ENCODE results near the gene SLC4A8. TPM values are rescaled to one million over a fixed set of nuclear protein-coding genes. Genes with fewer than 3 reads are reported as not detected.

Gene SLC4A8
- total RNA-seq, 2 experiments from 2014 or later = 1.0 to 6.7 TPM

DNA sequence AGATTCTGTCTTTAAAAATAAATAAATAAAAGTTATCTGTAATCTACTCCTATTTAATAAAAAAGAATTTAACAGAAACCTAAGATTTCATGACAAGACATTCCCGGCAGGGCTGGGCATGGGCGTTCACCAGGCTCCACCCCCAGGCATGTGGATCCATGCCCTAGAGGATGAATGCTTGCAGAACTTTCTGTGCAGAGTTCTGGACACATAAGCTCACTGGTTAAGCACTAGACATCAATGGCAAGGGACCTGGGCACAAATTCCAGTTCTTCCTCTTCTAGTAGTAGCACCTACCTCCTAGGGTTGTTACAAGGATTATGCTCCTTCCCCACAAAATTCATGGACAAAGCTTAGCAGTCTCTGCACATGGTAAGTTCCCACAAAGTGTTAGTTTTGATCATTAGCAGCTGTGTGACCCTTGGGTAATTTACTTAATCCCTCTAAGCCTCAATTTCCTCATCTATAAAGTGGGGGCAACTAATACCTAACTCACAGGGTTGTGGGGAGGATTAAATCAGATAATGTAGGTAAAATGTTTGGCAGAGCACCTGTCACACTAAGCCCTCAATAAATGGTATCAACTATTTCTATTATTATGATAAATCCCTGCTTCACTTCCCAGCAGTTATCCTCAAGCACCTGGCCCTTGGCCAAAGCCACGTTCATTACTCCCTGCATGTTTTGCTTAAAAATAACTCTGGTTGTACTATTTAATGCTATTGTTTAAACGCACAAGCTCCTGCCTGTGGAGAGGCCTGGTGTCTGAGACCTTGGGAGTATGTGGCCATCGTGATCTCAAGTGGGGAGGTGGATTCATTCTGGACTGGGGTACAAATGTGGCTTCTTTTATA, 43.2 kb upstream of the SLC4A8 start:
- POLR2A ChIA-PET = no interaction called here
- Histone ChIP-seq H2AFZ (ENCODE audit: low read length) (no peak overlapping the region), H3K36me3 (ENCODE audit: insufficient read depth, low read length) (no peaks in the 10 kb centered on the region), H3K4me2 (ENCODE audit: low read length) (no peak overlapping the region), H3K4me1 (ENCODE audit: insufficient read depth, low read length, poor library complexity, severe bottlenecking) (peaks cover 8% of the 10 kb centered on the region), H3K79me2 (ENCODE audit: insufficient read depth, low read depth, low read length) (no peaks in the 10 kb centered on the region), H3K27ac (ENCODE audit: low read depth, low read length, poor library complexity, severe bottlenecking) (no peak overlapping the region), H3K4me3 (ENCODE audit: low read depth, low read length, poor library complexity, severe bottlenecking) (no peak overlapping the region), H4K20me1 (ENCODE audit: insufficient read depth, low read length) (no peaks in the 10 kb centered on the region), H3K9me3 (ENCODE audit: low read length) (no peaks in the 10 kb centered on the region), H3K9me2 (ENCODE audit: insufficient read depth, low read length) (no peaks in the 10 kb centered on the region)
- no peak for DNase-seq (ENCODE audit: low spot score)
- intact Hi-C loops (cut with micrococcal nuclease; ENCODE audit: unreplicated experiment) = no loop called here
- TF ChIP-seq, protein P1, sequence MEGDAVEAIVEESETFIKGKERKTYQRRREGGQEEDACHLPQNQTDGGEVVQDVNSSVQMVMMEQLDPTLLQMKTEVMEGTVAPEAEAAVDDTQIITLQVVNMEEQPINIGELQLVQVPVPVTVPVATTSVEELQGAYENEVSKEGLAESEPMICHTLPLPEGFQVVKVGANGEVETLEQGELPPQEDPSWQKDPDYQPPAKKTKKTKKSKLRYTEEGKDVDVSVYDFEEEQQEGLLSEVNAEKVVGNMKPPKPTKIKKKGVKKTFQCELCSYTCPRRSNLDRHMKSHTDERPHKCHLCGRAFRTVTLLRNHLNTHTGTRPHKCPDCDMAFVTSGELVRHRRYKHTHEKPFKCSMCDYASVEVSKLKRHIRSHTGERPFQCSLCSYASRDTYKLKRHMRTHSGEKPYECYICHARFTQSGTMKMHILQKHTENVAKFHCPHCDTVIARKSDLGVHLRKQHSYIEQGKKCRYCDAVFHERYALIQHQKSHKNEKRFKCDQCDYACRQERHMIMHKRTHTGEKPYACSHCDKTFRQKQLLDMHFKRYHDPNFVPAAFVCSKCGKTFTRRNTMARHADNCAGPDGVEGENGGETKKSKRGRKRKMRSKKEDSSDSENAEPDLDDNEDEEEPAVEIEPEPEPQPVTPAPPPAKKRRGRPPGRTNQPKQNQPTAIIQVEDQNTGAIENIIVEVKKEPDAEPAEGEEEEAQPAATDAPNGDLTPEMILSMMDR (conservative IDR thresholded peaks at IDR 0.05; ENCODE audit: low read length) = no peak
- no peak for TF ChIP-seq EZH2phosphoT487 (IDR thresholded peaks at IDR 0.05; ENCODE audit: borderline replicate concordance, low read depth, low read length)
- BruUV-seq (replicated peaks) = no TSS peak
- CTCF ChIA-PET (ENCODE audit: unreplicated experiment) = no interaction called here

DNA sequence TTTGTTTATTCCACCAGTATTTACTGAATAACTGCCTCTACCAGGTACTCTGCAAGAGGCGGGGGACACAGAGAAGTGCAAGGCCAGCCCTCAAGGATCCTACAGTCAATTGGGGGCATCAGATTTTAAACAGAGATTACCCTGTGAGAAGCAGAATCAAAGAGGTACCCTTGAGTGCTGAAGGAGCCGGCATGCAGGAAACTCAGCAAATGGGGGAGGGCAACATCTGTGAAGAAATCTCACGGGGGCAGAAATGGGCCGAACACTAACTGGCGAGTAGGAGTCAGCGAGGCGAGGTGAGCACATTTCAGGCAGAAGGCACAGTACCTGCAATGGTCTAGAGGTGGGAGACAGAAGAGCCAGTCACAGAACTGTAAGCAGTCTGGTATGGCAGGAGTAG, 42.5 kb upstream of the SLC4A8 start:
- H3K27ac ChIP-seq (ENCODE audit: low read depth, low read length, poor library complexity, severe bottlenecking) = no peak overlapping the region
- no peaks in the 10 kb centered on the region for H3K36me3 ChIP-seq (ENCODE audit: insufficient read depth, low read length)
- BruUV-seq (replicated peaks) = no TSS peak
- H2AFZ ChIP-seq (ENCODE audit: low read length) = no peak overlapping the region
- CTCF ChIA-PET (ENCODE audit: unreplicated experiment) = no interaction called here
- no peak for DNase-seq (ENCODE audit: low spot score)
- POLR2A ChIA-PET = no interaction called here
- no peaks in the 10 kb centered on the region for H3K79me2 ChIP-seq (ENCODE audit: insufficient read depth, low read depth, low read length)
- intact Hi-C loops (cut with micrococcal nuclease; ENCODE audit: unreplicated experiment) = no loop called here
- no peak overlapping the region for H3K4me3 ChIP-seq (ENCODE audit: low read depth, low read length, poor library complexity, severe bottlenecking)
- no peaks in the 10 kb centered on the region for H4K20me1 ChIP-seq (ENCODE audit: insufficient read depth, low read length)
- peaks cover 8% of the 10 kb centered on the region for H3K4me1 ChIP-seq (ENCODE audit: insufficient read depth, low read length, poor library complexity, severe bottlenecking)
- H3K9me2 ChIP-seq (ENCODE audit: insufficient read depth, low read length) = no peaks in the 10 kb centered on the region
- no peaks in the 10 kb centered on the region for H3K9me3 ChIP-seq (ENCODE audit: low read length)
- H3K4me2 ChIP-seq (ENCODE audit: low read length) = no peak overlapping the region
- TF ChIP-seq EZH2phosphoT487 (IDR thresholded peaks at IDR 0.05; ENCODE audit: borderline replicate concordance, low read depth, low read length) = no peak
- TF ChIP-seq, protein P1 (conservative IDR thresholded peaks at IDR 0.05; ENCODE audit: low read length) = no peak

DNA sequence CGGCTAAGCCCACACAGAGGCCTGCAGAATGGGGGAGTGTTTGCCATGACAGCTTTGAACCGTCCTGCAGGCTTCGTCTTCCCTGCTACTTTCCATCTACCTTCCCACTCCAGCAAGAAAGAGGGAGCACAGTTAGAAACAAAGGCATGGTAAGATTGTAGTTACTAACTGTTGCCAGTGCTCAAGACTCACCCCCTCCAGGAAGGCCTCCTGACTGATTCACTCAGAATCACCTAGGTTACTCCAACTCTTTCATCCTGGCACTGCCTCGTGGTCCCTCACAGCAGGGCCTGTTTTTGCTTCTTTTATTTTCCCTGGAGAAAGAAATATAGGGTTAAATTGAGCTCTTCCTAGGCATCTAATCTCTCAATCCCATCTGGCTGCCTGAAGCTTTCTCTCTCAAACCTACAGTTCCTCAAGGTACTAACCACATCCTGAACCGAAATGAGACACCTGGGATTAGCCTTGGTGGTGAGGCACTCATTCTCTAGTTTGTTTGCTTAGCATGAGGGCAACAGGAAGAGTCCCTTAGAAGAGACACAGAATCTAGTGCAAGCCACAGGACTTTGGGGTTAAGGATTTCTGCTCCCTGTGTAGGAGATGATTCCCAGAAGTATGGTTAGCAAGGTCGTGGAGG, 41.2 kb upstream of the SLC4A8 start:
- no peaks in the 10 kb centered on the region for H3K9me3 ChIP-seq (ENCODE audit: low read length)
- H3K27ac ChIP-seq (ENCODE audit: low read depth, low read length, poor library complexity, severe bottlenecking) = no peak overlapping the region
- no peaks in the 10 kb centered on the region for H3K79me2 ChIP-seq (ENCODE audit: insufficient read depth, low read depth, low read length)
- DNase-seq (ENCODE audit: low spot score) = peak; percentile 21
- intact Hi-C loops (cut with micrococcal nuclease; ENCODE audit: unreplicated experiment) = no loop called here
- BruUV-seq (replicated peaks) = no TSS peak
- H3K4me2 ChIP-seq (ENCODE audit: low read length) = no peak overlapping the region
- H3K9me2 ChIP-seq (ENCODE audit: insufficient read depth, low read length) = no peaks in the 10 kb centered on the region
- no peak overlapping the region for H2AFZ ChIP-seq (ENCODE audit: low read length)
- TF ChIP-seq EZH2phosphoT487 (IDR thresholded peaks at IDR 0.05; ENCODE audit: borderline replicate concordance, low read depth, low read length) = no peak
- ChIA-PET CTCF (ENCODE audit: unreplicated experiment) (interaction anchor here (0.6 kb wide), 1 partner anchor 741 kb away, joined by 3 read pairs; no protein-coding TSS in a partner anchor), POLR2A (interaction anchor here (0.8 kb wide), 1 partner anchor 441 kb away, joined by 3 read pairs; no protein-coding TSS in a partner anchor)
- peaks cover 8% of the 10 kb centered on the region for H3K4me1 ChIP-seq (ENCODE audit: insufficient read depth, low read length, poor library complexity, severe bottlenecking)
- no peaks in the 10 kb centered on the region for H4K20me1 ChIP-seq (ENCODE audit: insufficient read depth, low read length)
- H3K4me3 ChIP-seq (ENCODE audit: low read depth, low read length, poor library complexity, severe bottlenecking) = no peak overlapping the region
- H3K36me3 ChIP-seq (ENCODE audit: insufficient read depth, low read length) = no peaks in the 10 kb centered on the region
